ENCODE results near the gene OR6Q1.

OR6Q1 gene

DNA sequence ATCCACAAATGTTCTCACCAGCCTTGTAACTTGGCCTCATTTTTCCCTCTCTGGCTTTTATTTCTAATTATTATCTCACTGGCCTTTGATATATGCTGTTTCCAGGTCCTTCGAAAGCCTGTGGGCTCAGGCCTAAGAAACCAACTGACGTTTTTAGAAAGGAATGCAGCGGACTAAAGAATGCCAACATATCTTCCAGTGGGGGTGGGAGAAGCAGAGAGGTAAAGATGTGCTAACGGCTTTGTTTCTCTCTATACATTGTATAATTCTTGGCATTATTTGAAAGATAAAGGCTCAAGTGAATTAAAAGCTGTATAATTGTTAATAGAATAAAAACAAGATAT lies 28.2 kb downstream of the OR6Q1 start:
- DNase-seq, result no peak

DNA sequence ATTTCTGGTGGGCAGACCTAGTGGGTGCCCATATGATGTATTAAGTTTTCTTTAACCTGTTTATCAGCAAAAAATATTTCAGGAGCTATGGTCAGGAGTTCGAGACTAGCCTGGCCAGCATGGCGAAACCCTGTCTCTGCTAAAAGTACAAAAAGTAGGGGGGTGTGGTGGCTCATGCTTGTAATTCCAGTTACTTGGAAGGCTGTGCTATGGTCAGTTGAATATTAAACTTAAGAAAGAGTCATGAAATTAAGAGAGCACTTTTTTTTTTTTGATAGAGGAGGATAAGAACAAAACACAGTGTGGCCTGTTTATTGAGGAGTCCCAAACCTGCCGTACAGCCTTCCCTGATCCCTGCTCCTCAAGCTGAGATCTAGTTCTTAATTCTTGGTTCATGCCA lies 29.8 kb downstream of the OR6Q1 start:
- DNase-seq, result no peak

DNA sequence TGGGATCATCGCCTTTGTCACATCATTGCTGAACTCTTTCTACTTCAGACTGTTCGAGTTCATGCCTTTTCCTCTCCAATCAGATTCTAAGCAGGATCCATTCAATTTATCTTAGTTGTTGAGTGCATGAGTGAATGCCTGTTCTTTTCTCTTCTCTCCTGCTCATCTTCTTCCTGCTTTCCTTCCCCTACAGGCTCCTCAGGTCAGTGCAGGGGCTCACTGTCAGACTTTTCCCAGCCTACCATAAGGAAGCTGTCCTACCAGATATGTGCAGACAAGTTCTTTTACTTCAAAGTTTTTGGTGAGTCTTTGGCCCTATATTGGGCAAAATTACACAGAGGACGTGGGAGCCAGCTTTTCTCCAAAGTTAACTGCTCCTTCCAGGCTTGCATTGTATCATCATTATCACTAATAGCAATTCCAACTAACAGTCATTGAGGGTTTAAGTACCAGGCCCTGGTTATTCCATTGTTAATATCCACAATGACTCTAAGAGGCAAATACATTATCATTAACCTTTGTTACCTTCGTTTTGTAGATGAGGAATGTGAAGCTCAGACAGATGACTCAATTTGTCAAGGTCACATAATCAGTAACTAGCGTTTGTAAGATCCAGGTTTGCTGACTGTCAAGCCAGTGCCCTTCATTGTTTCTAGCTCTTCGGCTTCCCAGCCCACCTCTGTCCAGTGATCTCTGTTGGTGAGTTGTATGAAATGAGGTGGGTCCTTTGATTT lies 30.4 kb downstream of the OR6Q1 start:
- DNase-seq, result no peak

DNA sequence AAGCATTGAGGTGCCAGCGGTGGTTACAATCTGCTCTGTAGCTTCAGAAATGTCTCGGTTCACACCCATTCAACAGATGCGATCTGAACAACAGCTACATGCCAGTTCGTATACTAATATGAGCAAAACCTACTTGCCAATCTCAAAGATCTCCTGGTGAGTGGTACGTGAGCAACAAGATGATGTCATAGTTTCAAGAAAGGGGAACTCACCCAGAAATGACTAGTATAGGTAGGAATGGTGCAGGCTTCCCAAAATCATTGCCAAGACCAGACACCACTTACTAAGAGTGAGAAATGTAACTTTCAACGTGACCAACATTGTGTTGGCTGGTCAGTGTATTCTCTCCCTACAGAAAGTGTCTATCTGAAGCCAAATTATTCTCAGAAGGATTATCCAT lies 31.1 kb downstream of the OR6Q1 start:
- no peak for DNase-seq

DNA sequence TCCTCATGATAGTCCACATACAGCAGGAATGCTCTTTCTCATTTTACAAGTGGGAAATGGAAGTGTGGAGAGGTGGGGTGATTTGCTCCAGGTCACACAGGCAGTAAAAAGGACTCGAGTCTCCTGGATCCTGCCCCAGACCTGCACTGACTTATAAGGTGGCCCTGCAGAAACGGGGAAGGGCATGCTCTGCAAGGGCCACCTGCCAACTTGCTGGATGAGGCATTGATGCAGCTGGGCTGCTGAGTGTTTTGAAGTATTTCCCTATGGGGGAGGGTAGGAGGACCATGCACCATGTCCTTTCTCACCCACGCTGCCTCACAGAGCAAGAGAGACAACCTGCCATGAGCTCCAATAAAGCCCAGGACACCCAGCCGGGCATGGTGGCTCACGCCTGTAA lies 36.9 kb downstream of the OR6Q1 start:
- DNase-seq, result no peak

DNA sequence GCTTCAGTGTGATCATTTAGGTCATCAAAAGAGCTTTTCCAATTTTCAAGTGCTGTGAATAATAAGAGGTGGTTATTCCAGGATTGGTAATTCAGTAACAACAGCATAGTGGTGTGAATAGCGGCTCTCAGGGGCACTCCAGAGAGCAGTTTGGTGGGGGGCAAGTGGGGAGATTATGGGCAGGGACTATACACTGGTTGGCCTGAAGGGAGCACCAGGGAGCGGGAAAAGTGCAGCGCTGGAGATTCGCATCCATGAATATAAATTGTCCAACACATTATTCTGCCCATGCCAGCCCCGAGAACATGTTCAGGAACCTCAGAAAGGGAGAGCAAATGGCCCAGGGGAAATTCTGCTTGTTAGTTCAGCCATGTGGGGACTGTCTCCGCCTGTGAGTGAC lies 37.9 kb downstream of the OR6Q1 start:
- no peak for DNase-seq

DNA sequence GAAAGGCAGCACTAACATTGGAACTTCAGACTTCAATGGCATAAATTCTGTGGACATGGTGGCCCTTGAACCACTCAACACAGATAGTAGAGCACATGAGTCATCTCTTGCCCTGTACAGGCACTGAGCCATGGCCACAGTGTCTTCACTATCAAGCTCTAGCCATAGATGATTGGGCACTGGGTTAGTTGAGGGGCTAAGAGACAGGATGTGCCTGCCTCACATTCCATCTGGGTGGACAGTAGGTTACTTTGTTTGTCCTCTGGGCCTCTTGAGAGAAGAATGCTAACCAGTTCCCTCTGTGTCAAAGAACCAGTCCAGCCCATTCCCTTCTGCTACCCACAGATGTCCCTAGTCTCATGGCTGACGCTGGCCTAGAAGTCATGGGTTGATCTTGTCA lies 39.8 kb downstream of the OR6Q1 start:
- no peak for DNase-seq

DNA sequence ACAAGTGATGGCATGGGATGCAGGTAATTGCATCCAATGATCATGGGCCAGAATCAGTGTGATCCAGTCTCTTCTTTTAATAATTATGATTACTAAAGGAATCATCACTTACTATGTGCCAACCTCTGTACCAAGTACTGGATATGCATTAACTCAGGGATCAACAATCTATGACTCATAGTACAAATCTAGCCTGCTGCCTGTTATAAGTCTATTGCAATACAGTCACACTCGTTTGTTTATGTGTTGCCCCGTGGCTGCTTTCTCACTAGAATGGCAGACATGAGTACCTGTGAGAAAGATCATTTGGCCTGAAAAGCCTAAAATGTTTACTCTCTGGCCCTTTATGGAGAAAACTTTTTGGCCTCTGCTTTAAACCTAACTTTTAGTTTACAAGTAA lies 45.0 kb downstream of the OR6Q1 start:
- no peak for DNase-seq
